GM19467 (cell line): ENCODE results near the gene CACNB2.

Experiments
- ATAC-seq: cut with Tn5 transposase; IDR thresholded peaks from one replicate; pipeline ENCODE4 v1.9.1; 2021; ENCODE audit warnings: mild to moderate bottlenecking, moderate library complexity; ENCODE audit not compliant: unreplicated experiment

The CACNB2 gene

GRCh38 chr10:18278181-18278580 lies 138.0 kb downstream of the CACNB2 start:
- no peak for ATAC-seq

GRCh38 chr10:18279173-18279572 lies 138.9 kb downstream of the CACNB2 start:
- ATAC-seq, result no peak

GRCh38 chr10:18282094-18282493 lies 141.9 kb downstream of the CACNB2 start:
- ATAC-seq, result no peak

- no peak for ATAC-seq
Measured at GRCh38 chr10:18290651-18291313, 150.6 kb downstream of the CACNB2 start.

- no peak for ATAC-seq
Measured at GRCh38 chr10:18293536-18294510, 153.6 kb downstream of the CACNB2 start.

- no peak for ATAC-seq
Measured at GRCh38 chr10:18294633-18295032, 154.4 kb downstream of the CACNB2 start.

- ATAC-seq, result no peak
Measured at GRCh38 chr10:18297659-18298058, 157.4 kb downstream of the CACNB2 start.

- ATAC-seq, result no peak
Measured at GRCh38 chr10:18298256-18298655, 158.0 kb downstream of the CACNB2 start.

GRCh38 chr10:18303851-18304801 lies 163.9 kb downstream of the CACNB2 start:
- ATAC-seq, result no peak

- ATAC-seq, result no peak
Measured at GRCh38 chr10:18306031-18306430, 165.8 kb downstream of the CACNB2 start.

GRCh38 chr10:18308600-18308999 lies 168.4 kb downstream of the CACNB2 start:
- ATAC-seq, result no peak

- no peak for ATAC-seq
Measured at GRCh38 chr10:18310761-18311160, 170.5 kb downstream of the CACNB2 start.

- peak; percentile 71 for ATAC-seq
Measured at GRCh38 chr10:18312374-18313139, 172.3 kb downstream of the CACNB2 start.

- no peak for ATAC-seq
Measured at GRCh38 chr10:18313140-18313530, 172.9 kb downstream of the CACNB2 start.

- ATAC-seq, result no peak
Measured at GRCh38 chr10:18313626-18314025, 173.4 kb downstream of the CACNB2 start.

GRCh38 chr10:18319628-18320027 lies 179.4 kb downstream of the CACNB2 start:
- no peak for ATAC-seq

- no peak for ATAC-seq
Measured at GRCh38 chr10:18321371-18321770, 181.1 kb downstream of the CACNB2 start.

GRCh38 chr10:18323916-18324315 lies 183.7 kb downstream of the CACNB2 start:
- ATAC-seq, result no peak

GRCh38 chr10:18325410-18325809 lies 185.2 kb downstream of the CACNB2 start:
- ATAC-seq, result no peak

- ATAC-seq, result no peak
Measured at GRCh38 chr10:18325889-18326531, 185.8 kb downstream of the CACNB2 start.
